NCI-H345 treated with DMSO at 0.1 percent for 48 hours (cell line): ENCODE data around the gene ABI1.

ENCODE experiments used
- DNase-seq: peaks from one replicate; lab custom pipeline; 2025; ENCODE audit not compliant: unreplicated experiment; lab: John Stamatoyannopoulos, UW

The ABI1 gene

GRCh38 chr10:26776258-26776657, 84.5 kb downstream of the ABI1 start:
- DNase-seq, result no peak

DNA sequence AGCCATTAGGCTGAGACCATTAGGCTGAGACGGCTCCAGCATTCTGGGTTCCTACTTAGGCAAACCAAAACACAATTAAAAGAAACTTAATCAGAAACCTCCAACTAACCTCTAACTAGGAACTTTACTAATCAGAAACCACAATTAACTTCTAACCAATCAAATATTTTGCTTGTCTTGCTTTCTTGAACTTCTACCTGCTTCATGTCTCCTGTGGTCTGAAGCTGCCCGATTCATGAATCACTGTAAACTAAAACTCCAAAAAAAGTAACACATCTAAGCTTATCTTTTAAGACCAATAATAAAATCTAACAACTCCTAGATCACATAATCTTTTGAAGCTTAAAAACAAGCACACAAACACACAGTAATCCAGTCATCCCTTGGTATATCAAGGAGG, 87.1 kb downstream of the ABI1 start:
- DNase-seq, result no peak

DNA sequence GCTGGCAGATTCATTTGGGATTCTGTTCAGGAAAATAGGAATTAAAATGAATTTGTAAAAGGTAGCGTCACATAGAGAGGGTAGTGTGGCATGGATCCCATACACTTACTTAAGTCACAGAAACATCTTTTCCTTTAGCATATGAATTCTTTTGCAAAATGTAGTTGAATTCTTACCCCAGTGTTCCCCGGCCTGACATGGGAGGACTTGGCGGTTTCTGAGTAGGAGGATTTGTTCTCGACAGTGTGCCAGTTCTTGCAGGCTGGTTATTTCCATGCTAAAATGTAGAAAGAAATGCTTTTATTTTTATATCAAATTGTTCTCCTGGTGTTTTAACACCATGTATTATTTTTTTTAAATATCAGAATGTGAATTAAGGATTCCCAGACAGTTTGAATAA, 90.7 kb downstream of the ABI1 start:
- no peak for DNase-seq

DNA sequence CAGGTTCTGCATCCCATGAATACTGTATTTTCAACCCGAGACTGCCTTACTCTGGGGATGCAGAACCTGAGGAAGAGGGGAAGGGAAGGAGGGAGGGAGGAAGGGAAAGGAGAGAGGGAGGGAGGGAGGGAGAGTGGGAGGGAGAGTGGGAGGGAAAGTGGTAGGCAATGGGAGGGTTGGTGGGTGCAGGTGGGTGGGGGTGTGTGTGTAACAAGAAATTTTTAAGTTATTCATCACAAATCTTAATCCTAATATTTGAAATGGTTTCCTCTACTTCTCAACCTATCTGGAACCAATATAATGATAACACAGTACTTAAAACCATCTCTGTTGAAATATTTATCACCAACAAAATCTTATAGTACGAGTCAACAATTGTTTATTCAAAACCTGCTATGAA, 95.2 kb downstream of the ABI1 start:
- no peak for DNase-seq

DNA sequence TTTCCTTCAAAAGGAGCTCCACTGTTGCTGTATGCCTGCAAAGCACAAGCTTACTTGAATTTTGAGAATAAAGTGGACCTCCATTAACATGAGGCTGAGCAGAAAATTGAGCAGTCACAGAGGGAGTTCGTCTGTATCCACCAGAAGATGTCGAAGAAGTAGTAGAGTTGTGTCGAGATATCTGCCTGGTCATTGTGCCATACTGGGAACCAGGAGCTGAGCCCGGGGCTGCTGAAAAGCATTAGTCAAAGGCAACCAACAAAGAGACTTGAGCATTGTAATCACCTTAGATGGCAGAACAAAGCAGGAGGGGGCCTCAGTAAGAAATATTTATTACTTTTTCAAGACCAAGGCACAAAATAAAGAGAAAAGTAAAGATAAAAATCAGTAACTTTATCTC, 101.8 kb downstream of the ABI1 start:
- no peak for DNase-seq

DNA sequence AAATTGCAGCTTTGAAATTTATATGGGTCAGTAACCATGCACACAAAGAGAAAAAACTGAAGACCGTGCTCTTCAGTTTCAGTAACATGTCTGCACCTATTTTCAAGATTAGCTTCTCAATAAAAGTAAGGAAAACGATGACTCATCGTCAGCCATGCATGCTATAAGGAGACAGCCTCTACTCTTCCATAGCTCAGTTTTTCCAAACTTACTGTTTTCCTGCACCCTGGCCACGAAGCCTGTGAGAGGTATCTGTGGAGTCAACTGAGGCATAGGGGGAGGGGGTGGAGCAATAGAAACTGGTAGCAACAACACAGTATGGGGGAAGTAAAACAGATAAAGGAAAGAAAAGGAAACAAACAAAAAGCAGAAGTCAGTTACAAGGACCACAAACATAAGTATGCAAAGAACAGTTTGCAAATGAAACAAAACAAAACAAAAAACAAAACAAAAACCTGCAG, 105.3 kb downstream of the ABI1 start:
- no peak for DNase-seq

DNA sequence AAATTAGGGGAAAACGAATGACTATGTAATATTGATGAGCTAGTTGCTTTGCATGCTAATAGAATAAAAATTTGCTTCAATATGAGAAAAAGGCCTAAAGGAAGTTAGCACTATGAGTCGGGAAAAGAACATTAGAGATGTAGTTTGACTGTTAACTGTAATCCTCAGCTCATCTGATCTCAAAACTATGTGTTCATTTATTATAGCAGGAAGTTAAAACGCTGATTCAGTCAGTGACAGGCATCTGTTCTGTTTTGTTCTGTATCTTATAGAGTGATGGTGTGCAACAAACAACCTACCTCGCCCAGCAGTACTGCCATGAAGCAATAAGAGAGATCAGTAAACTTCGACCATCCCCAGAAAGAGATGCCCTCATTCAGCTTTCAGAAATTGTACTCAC, 114.7 kb downstream of the ABI1 start:
- DNase-seq, result no peak

DNA sequence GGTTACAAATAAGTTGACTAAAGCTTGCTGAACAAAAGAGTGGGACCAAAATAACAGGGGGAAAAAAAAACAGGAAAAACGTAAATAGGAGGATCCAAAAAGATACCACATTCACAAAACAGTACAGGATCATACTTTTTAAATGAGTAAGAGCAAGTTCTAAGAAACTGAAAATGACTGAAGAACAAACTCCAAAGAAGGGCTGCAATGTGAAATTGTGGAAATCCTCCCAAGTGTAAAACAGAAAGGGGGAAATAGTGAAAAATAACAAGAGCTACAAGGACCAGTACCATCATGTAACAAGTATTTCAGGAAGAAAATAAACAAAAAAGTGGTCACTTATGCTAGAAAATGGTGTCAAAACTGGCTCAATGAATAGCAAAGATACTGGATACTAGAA, 116.9 kb downstream of the ABI1 start:
- DNase-seq, result no peak

- DNase-seq, result no peak
Observed at GRCh38 chr10:26743091-26743490, 117.7 kb downstream of the ABI1 start.

DNA sequence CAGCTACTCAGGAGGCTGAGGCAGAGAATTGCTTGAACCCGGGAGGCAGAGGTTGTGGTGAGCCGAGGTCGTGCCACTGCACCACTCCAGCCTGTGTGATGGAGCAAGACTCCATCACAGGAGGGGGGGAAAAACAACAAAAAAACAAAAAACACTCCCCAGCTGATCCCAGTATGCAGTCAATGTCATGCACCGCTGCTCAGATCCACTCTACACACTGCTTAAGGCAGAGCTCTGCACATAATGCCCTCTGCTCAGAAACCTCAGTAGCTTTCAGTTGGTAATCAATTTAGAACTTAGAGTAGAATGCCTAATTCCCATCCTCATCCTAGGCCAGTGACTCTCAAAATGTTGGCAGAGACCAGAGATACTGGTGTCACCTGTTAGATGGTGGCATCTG, 119.4 kb downstream of the ABI1 start:
- no peak for DNase-seq

- DNase-seq, result peak; percentile 3
Observed at GRCh38 chr10:26739071-26739631, 121.6 kb downstream of the ABI1 start.

GRCh38 chr10:26738301-26738911, 122.4 kb downstream of the ABI1 start:
- no peak for DNase-seq

DNA sequence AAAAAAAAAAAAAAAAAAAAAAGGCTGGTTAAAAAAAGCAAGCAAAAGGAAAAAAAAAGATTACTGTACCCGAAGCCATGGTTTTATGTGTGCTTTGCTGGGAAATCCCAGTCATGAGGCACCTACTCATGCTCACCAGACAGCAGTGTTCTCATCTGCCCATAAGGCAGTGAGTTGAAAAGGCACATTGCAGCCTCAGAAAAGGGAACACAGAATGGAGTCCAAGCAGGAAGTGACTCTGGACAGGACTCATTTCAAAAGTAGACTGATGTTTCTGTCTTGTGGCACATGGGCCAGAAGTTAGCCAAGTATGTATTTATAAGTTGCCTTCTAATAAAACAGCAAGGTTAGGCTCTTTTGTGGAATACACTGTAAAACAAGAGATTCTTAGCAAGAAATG, 123.0 kb downstream of the ABI1 start:
- no peak for DNase-seq

- no peak for DNase-seq
Observed at GRCh38 chr10:26735435-26735834, 125.3 kb downstream of the ABI1 start.

GRCh38 chr10:26733750-26734568, 126.8 kb downstream of the ABI1 start:
- no peak for DNase-seq

DNA sequence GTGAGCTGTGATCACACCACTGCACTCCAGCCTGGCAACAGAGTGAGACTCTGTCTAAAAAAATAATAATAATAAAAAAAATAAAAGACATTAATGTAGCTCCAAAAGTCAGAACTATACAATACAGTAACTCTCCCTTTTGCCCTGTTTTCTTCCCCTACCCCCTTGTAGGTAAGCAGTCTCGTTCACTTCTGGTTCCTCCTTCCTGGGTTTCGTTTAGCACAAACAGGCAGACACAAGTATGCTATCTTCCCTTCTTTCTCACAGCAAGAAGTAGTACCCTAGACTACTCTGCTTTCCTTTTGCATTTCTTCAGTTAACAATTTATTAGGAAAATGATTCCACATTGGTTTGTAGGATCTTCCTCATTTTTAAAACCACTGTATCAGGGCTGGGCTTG, 130.2 kb downstream of the ABI1 start:
- no peak for DNase-seq

- no peak for DNase-seq
Observed at GRCh38 chr10:26729395-26729794, 131.4 kb downstream of the ABI1 start.

DNA sequence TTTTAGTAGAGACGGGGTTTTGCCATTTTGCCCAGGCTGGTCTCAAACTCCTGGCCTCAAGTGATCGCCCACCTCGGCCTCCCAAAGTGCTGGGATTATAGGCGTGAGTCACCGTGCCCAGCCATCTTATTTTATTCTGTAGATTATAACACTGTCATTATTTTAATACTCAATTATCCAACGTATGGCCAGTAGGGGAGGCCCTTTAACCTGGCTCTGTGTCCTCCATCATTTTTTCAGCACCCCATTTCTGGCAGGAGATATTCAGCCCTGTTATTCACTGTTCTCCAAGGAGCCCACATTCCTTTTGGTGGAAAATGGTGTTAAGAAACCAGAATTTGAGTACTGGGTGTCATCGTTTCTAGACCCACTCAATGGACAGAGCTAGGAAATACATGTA, 131.8 kb downstream of the ABI1 start:
- no peak for DNase-seq

GRCh38 chr10:26727005-26727404, 133.8 kb downstream of the ABI1 start:
- no peak for DNase-seq

GRCh38 chr10:26725837-26726727, 134.7 kb downstream of the ABI1 start:
- peak; percentile 1 for DNase-seq

DNA sequence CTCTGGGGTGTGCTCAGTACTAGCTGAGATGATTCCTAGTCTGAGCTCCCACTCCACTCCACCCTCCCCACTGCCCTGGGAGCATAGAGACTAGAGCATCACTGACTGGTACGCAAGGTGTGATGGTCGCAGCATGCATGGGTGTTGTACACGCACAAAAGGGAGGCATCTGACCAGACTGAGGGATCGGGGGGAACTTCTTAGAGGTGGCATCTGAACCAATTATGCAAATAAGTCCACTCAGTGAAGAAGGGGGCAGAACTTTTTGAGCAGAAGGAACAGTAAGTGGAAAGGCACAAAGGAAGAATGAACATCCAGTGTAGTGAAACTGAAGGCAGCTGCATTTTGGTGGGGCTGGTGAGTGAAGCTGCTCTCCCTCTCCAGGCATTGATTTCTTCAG, 137.7 kb downstream of the ABI1 start:
- no peak for DNase-seq
